CD4-positive, alpha-beta T cell (primary cell): Measurements from ENCODE around the gene PIP5K1C. TPM values are rescaled to one million over a fixed set of nuclear protein-coding genes. Genes with fewer than 3 reads are reported as not detected.

ENCODE experiments used
- ATAC-seq: fragments of 200-7000 bp; cut with Tn5 transposase; one replicate; pipeline ENCODE4 v1.10.0; 2022; ENCODE audit warnings: mild to moderate bottlenecking; ENCODE audit not compliant: poor library complexity
- CTCF ChIA-PET: fragments of 350-600 bp; sonication (Branson Sonifier 250); formaldehyde crosslinking; loops from one replicate; lab custom pipeline; 2021; ENCODE audit warnings: antibody characterized with exemption, inconsistent platforms; lab: Charles Lee
- POLR2A ChIA-PET: fragments of 350-600 bp; sonication (Branson Sonifier 250); formaldehyde crosslinking; loops from one replicate; lab custom pipeline; 2021; ENCODE audit warnings: antibody characterized with exemption, inconsistent platforms; lab: Charles Lee
- DNase-seq, 14 experiments: peaks; one replicate each; pipeline ENCODE4 v3.0.0-alpha.2; 2013 to 2020; ENCODE audit warnings: mixed read lengths in 2 of 14
- H3K27ac ChIP-seq, 2 donors: one replicate each; pipeline versions ENCODE4 v1.5.1 to v1.7.0; 2013; ENCODE audit warnings: low read length in 2 of 2, low read depth in 1 of 2, mild to moderate bottlenecking in 1 of 2
- H3K27me3 ChIP-seq, 2 experiments: 1 replicate in 1 of 2; 2 replicates in 1 of 2; pipeline versions ENCODE4 v1.6.1 to v1.7.0; 2013; ENCODE audit warnings: low read length in 2 of 2, control low read depth in 1 of 2, mild to moderate bottlenecking in 1 of 2, moderate library complexity in 1 of 2; ENCODE audit not compliant: insufficient read depth in 2 of 2, control insufficient read depth in 1 of 2
- H3K36me3 ChIP-seq: one replicate; pipeline ENCODE4 v1.6.1; 2013; ENCODE audit warnings: low read length, control low read depth; ENCODE audit not compliant: insufficient read depth
- H3K4me1 ChIP-seq: one replicate; pipeline ENCODE4 v1.6.1; 2013; ENCODE audit warnings: low read length, control low read depth; ENCODE audit not compliant: insufficient read depth
- H3K4me3 ChIP-seq: one replicate; pipeline ENCODE4 v1.5.1; 2013; ENCODE audit warnings: mild to moderate bottlenecking, low read length, moderate library complexity
- H3K9me3 ChIP-seq, 2 experiments: 1 replicate in 1 of 2; 2 replicates in 1 of 2; pipeline versions ENCODE4 v1.6.1 to v1.7.0; 2013; ENCODE audit warnings: low read length in 2 of 2, mild to moderate bottlenecking in 2 of 2, control low read depth in 1 of 2, moderate library complexity in 1 of 2; ENCODE audit not compliant: control insufficient read depth in 1 of 2, insufficient read depth in 1 of 2
- H3K27ac Mint-ChIP-seq: one replicate; pipeline ENCODE4 v1.8.0; 2020; ENCODE audit warnings: mixed read lengths
- H3K27me3 Mint-ChIP-seq: one replicate; pipeline ENCODE4 v1.8.0; 2021; ENCODE audit warnings: mixed read lengths
- H3K36me3 Mint-ChIP-seq: one replicate; pipeline ENCODE4 v1.8.0; 2021; ENCODE audit warnings: low read depth, mixed read lengths
- H3K4me1 Mint-ChIP-seq: one replicate; pipeline ENCODE4 v1.8.0; 2021; ENCODE audit warnings: low read depth, mixed read lengths
- H3K4me3 Mint-ChIP-seq: one replicate; pipeline ENCODE4 v1.8.0; 2020; ENCODE audit warnings: mild to moderate bottlenecking, mixed read lengths
- H3K9me3 Mint-ChIP-seq: one replicate; pipeline ENCODE4 v1.8.0; 2020; ENCODE audit warnings: mixed read lengths
- intact Hi-C, 2 experiments: fragments of 100-400 bp; cut with DNase I in 1 of 2; cut with micrococcal nuclease in 1 of 2; formaldehyde crosslinking; loops; one replicate each; pipeline versions ENCODE4 v1.15.1 to v1.9.0; 2023 to 2025; cut with DNase I, micrococcal nuclease
- total RNA-seq, 174 experiments: library from RNA in 2 of 174; stranded (reverse) in 2 of 174; gene quantifications; one replicate each; pipeline ENCODE4 v1.2.3 and lab custom pipeline; 2021 to 2026
- TF ChIP-seq, protein P1 (sequence below): fragments of 200-600 bp; IDR thresholded peaks from one replicate; pipeline ENCODE4 v1.8.0; 2022; ENCODE audit warnings: antibody characterized with exemption, mild to moderate bottlenecking

The PIP5K1C gene
- total RNA-seq, 2 experiments from 2014 or later, result 14.7 to 15.5 TPM

DNA sequence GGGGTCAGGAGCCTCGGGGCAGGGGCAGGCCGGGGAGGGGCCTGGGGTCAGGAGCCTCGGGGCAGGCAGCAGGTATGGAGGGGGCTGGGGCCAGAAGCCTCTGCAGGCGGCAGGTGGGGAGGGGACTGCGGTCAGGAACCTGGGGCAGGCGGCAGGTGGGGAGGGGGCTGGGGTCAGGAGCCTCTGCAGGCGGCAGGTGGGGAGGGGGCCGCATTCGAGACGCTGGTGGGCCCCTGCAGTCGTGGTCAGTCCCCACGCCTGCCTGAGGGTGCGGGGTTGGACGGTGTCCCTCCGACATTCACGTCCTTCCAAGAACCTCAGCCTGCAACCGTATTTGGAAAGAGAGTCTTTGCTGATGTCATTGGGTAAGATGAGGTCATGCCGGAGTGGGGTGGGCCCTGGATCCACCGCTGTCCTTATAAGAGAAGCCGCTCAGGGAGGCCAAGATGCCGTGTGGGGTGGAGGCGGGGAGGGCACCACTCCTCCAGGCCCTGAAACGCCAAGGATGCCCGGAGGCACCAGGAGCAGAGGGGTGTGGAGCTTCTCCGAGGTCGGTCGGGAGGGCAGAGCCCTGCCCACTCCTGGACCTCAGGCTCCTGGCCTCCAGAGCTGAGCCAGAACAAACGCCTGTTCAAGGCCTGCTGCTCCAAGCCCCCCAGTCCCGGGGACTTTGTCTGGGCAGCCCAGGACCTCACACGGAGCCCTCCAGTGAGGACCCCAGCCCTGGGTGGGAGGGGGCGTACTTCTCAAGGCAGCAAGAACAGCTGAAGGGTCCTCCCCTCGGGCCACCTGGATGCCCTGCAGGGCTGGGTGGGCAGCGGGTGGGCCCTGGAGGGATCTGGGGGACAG, 30.1 kb downstream of the PIP5K1C start:
- TF ChIP-seq, protein P1, sequence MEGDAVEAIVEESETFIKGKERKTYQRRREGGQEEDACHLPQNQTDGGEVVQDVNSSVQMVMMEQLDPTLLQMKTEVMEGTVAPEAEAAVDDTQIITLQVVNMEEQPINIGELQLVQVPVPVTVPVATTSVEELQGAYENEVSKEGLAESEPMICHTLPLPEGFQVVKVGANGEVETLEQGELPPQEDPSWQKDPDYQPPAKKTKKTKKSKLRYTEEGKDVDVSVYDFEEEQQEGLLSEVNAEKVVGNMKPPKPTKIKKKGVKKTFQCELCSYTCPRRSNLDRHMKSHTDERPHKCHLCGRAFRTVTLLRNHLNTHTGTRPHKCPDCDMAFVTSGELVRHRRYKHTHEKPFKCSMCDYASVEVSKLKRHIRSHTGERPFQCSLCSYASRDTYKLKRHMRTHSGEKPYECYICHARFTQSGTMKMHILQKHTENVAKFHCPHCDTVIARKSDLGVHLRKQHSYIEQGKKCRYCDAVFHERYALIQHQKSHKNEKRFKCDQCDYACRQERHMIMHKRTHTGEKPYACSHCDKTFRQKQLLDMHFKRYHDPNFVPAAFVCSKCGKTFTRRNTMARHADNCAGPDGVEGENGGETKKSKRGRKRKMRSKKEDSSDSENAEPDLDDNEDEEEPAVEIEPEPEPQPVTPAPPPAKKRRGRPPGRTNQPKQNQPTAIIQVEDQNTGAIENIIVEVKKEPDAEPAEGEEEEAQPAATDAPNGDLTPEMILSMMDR, result no peak
- intact Hi-C loops, result loop anchor here (5.0 to 10.0 kb wide), 4 partner anchors 152 to 535 kb away; no protein-coding TSS in a partner anchor
- ChIA-PET CTCF (no interaction called here), POLR2A (interaction anchor here (2.3 kb wide), 1 partner anchor 18 kb away, joined by 11 read pairs; no protein-coding TSS in a partner anchor)
- Mint-ChIP-seq H3K27ac (no peak overlapping the region), H3K36me3 (no peaks in the 10 kb centered on the region), H3K4me3 (no peak overlapping the region), H3K4me1 (peaks cover 22% of the 10 kb centered on the region), H3K27me3 (no peaks in the 10 kb centered on the region), H3K9me3 (no peaks in the 10 kb centered on the region)
- Histone ChIP-seq H3K36me3 (no peaks in the 10 kb centered on the region), H3K9me3 (no peaks in the 10 kb centered on the region), H3K27ac (no peak overlapping the region), H3K4me3 (no peak overlapping the region), H3K4me1 (peaks cover 28% of the 10 kb centered on the region), H3K27me3 (no peaks in the 10 kb centered on the region)
- ATAC-seq, result no peak
- DNase-seq, result no peak

DNA sequence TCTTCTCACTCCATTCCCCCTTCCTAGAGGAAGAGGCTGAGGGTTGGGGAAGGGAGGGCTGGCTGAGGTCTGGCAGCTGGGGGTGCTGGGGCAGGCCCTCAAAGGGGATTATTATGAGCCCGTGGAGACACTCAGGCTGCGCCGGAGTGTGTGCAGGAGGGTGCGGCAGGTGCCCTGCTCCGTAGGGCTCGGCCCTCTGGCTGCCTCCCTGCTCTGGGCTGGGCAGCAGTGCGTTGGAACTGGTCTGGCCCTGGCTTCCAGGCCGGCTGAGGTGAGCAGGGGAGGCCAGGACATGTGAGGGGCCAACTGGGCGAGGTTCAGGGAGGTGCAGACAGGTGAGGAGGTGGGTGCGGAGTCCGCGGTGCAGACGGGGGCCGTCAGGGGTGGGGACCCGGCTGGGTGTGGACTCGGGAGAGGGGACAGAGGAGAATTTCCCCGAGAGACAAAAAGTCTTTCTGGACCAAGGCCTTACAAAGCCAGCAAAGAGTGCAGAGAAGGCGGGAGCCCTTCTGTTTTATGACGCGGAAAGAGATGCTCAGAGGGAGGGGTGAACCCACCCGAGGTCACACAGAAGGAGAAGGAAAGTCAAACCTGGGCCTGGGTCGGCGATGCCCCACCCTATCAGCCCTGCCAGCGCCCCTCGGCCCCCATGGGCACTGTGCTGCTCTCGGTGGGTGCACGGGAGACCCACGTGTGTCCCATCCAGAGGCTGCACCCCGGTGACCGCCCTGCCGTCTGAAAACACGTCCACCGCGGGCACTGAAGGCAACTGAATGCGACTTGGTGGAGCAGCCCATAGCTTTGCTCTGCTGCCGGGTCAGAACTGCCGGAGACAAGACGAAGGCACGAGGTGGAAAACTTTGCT, 31.0 kb downstream of the PIP5K1C start:
- Histone ChIP-seq H3K27me3 (no peaks in the 10 kb centered on the region), H3K36me3 (peaks cover 5% of the 10 kb centered on the region), H3K4me3 (no peak overlapping the region), H3K4me1 (peaks cover 28% of the 10 kb centered on the region), H3K9me3 (no peaks in the 10 kb centered on the region), H3K27ac (peak overlapping the region in 1 of 2 donors; percentile 4)
- Mint-ChIP-seq H3K27me3 (no peaks in the 10 kb centered on the region), H3K36me3 (no peaks in the 10 kb centered on the region), H3K9me3 (no peaks in the 10 kb centered on the region), H3K4me3 (no peak overlapping the region), H3K27ac (no peak overlapping the region), H3K4me1 (peaks cover 16% of the 10 kb centered on the region)
- no peak for ATAC-seq
- TF ChIP-seq, protein P1, result no peak
- ChIA-PET CTCF (no interaction called here), POLR2A (no interaction called here)
- no peak for DNase-seq
- intact Hi-C loops, result loop anchor here (5.0 to 10.0 kb wide), 4 partner anchors 153 to 535 kb away; no protein-coding TSS in a partner anchor

DNA sequence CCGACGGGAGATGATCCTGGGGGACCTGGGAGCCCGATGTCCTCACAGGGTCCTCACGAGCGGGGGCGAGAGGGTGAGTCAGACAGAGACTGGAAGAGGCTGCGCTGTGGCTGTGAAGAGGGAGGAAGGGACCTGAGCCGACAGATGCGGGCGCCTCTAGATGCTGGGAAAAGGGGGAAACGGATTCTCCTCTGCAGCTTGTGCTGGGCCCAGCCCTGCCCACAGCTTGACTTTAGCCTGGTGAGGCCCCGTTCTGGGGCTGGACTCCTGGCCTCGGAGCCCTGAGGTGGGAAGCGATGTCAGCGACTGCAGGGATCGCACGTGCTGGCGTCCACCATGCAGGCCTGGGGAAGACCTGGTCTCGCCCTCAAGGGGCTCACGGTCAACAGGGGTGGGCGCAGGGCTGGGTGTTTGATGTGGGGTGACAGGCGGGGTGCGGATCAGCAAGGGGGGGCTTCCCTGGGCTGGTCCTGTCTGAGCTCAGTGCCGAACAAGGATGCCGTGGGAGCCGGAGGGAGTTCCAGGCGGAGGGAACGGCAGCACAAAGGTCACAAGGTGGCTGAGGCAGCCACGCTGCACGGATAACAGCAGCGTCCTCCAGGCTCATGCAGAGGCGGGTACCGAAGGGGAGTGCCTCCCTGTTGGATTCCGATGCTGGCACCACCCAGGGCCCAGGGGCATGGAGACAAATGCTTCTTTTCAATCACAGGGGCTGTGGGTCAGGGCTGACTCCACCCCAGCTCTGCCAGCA, 31.8 kb downstream of the PIP5K1C start:
- Histone ChIP-seq H3K9me3 (no peaks in the 10 kb centered on the region), H3K27me3 (no peaks in the 10 kb centered on the region), H3K36me3 (peaks cover 10% of the 10 kb centered on the region), H3K4me3 (no peak overlapping the region), H3K27ac (no peak overlapping the region), H3K4me1 (peaks cover 28% of the 10 kb centered on the region)
- peaks cover 16% of the 10 kb centered on the region for H3K4me1 Mint-ChIP-seq
- no peak overlapping the region for H3K27ac Mint-ChIP-seq
- no peak overlapping the region for H3K4me3 Mint-ChIP-seq
- no peaks in the 10 kb centered on the region for H3K9me3 Mint-ChIP-seq
- DNase-seq (no peak), ATAC-seq (no peak)
- TF ChIP-seq, protein P1, result no peak
- ChIA-PET POLR2A (no interaction called here), CTCF (no interaction called here)
- peaks cover 5% of the 10 kb centered on the region for H3K36me3 Mint-ChIP-seq
- H3K27me3 Mint-ChIP-seq, result no peaks in the 10 kb centered on the region
- intact Hi-C loops, result loop anchor here (5.0 to 10.0 kb wide), 4 partner anchors 154 to 536 kb away; no protein-coding TSS in a partner anchor
